Psoas muscle (tissue), 8 donors: ENCODE data around the gene YWHAQ. TPM values are rescaled to one million over a fixed set of nuclear protein-coding genes. Genes with fewer than 3 reads are reported as not detected.

Experiments used
- ATAC-seq, 4 donors: fragments of 200-7000 bp; cut with Tn5 transposase; one replicate each; pipeline ENCODE4 v1.9.1; 2020; ENCODE audit warnings: moderate library complexity in 3 of 4, mild to moderate bottlenecking in 2 of 4
- DNase-seq, 2 donors: peaks; one replicate each; pipeline ENCODE4 v3.0.0-alpha.2; 2020
- H3K27ac ChIP-seq: fragments of 200-600 bp; one replicate; pipeline ENCODE4 v1.8.0; 2022
- H3K27me3 ChIP-seq, 3 donors: fragments of 200-600 bp in 1 of 3; one replicate each; pipeline versions ENCODE4 v1.6.1 to v1.8.0; 2013 to 2022; ENCODE audit warnings: low read length in 2 of 3, mild to moderate bottlenecking in 2 of 3, moderate library complexity in 1 of 3; ENCODE audit not compliant: insufficient read depth in 3 of 3
- H3K36me3 ChIP-seq, 2 donors: fragments of 200-600 bp in 1 of 2; one replicate each; pipeline versions ENCODE4 v1.6.1 to v1.8.0; 2013 to 2022; ENCODE audit warnings: low read depth in 1 of 2, mild to moderate bottlenecking in 1 of 2, moderate library complexity in 1 of 2; ENCODE audit not compliant: insufficient read depth in 1 of 2
- H3K4me1 ChIP-seq: fragments of 200-600 bp; one replicate; pipeline ENCODE4 v1.8.0; 2022
- H3K4me3 ChIP-seq: fragments of 200-600 bp; one replicate; pipeline ENCODE4 v1.8.0; 2022; ENCODE audit warnings: mild to moderate bottlenecking
- H3K9me3 ChIP-seq: fragments of 200-600 bp; one replicate; pipeline ENCODE4 v1.8.0; 2022
- WGBS, 3 donors: extraction: QIAGEN DNeasy Blood & Tissue Kit; methylation state at CpG; one replicate each; pipeline versions ENCODE4 v1.1.6 to v1.1.7; 2013; 5-methylcytosine and 5-hydroxymethylcytosine counted together
- intact Hi-C, 2 donors: fragments of 100-400 bp; cut with DNase I; formaldehyde crosslinking; loops; one replicate each; pipeline versions ENCODE4 v1.11.0 to v1.14.2; 2022
- polyA plus RNA-seq, 3 donors: library from polyadenylated mRNA; stranded (reverse); fragments of 200-250 nt; gene quantifications; one replicate each; pipeline ENCODE4 v1.2.3, GENCODE V29; 2013
- total RNA-seq, 4 donors: library from RNA; stranded (reverse); fragmentation: NEBNext Ultra II Directional in 2 of 4; extraction: Animal tissue kit (Norgen Biotek cat#: 25700) in 2 of 4; gene quantifications; one replicate each; pipeline versions ENCODE4 v1.2.1 to v1.2.4, GENCODE V29; 2021 to 2023
- TF ChIP-seq, protein P1 (sequence below): fragments of 200-600 bp; IDR thresholded peaks from one replicate; pipeline ENCODE4 v1.8.0; 2022; ENCODE audit warnings: antibody characterized with exemption
- donor health status: healthy with polysubstance abuse.
- donor health status: DM: no; HTN: no; CAD: no; lungs with moderate emphysema.
- donor health status: Bipolar disorder and iron deficiency.
- donor health status: healthy.
- donor health status: DM: yes; HTN: yes; CAD: no.
- donor health status: DM: no; HTN: no; CAD: no.
- donor health status: DM: no; HTN: no; CAD: no.
- donor health status: DM: yes; HTN: yes; CAD: no.

YWHAQ gene
- total and polyA plus RNA-seq, 7 donors = 41.5 to 74.7 (median 57.3) TPM

DNA sequence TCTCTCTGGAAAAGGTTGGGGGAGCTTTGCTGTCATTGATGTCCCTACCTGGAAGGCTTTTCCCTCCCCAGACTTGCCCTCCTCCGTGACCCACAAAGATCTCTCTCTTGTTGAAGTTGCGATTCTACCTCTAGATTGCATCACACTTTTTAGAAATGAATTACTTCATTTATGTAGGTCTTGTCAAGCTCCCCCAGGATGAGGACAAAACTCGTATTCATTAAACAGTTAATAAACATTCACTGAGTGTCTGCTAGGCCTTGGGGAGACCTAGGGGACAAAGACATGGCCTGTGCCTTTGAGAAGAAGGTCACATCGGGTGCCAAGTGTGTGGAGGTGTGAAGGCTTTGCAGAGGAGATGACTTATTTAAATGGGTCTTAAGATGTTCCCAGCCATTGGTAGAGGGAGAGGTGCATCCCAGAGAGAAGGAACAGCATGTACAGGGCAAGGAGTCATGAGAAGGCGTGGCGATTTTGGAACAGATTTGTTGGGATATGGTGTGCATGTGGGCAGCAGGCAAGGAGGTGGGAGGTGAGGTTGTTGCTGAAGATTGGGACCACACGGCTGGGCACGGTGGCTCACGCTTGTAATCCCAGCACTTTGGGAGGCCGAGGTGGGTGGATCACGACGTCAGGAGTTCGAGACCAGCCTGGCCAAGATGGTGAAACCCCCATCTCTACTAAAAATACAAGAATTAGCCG is 9.8 kb upstream of the YWHAQ start:
- 87 to 94% (median 88%) methylated on average over 14 of the region's 14 CpGs for WGBS, 3 donors
- ATAC-seq (no peak), DNase-seq (no peak)
- Histone ChIP-seq H3K9me3 (no peaks in the 10 kb centered on the region), H3K27ac (no peak overlapping the region), H3K4me3 (no peak overlapping the region), H3K27me3 (no peaks in the 10 kb centered on the region), H3K36me3 (no peaks in the 10 kb centered on the region), H3K4me1 (peaks cover 4% of the 10 kb centered on the region)
- TF ChIP-seq, protein P1, sequence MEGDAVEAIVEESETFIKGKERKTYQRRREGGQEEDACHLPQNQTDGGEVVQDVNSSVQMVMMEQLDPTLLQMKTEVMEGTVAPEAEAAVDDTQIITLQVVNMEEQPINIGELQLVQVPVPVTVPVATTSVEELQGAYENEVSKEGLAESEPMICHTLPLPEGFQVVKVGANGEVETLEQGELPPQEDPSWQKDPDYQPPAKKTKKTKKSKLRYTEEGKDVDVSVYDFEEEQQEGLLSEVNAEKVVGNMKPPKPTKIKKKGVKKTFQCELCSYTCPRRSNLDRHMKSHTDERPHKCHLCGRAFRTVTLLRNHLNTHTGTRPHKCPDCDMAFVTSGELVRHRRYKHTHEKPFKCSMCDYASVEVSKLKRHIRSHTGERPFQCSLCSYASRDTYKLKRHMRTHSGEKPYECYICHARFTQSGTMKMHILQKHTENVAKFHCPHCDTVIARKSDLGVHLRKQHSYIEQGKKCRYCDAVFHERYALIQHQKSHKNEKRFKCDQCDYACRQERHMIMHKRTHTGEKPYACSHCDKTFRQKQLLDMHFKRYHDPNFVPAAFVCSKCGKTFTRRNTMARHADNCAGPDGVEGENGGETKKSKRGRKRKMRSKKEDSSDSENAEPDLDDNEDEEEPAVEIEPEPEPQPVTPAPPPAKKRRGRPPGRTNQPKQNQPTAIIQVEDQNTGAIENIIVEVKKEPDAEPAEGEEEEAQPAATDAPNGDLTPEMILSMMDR = no peak
- intact Hi-C loops = no loop called here

DNA sequence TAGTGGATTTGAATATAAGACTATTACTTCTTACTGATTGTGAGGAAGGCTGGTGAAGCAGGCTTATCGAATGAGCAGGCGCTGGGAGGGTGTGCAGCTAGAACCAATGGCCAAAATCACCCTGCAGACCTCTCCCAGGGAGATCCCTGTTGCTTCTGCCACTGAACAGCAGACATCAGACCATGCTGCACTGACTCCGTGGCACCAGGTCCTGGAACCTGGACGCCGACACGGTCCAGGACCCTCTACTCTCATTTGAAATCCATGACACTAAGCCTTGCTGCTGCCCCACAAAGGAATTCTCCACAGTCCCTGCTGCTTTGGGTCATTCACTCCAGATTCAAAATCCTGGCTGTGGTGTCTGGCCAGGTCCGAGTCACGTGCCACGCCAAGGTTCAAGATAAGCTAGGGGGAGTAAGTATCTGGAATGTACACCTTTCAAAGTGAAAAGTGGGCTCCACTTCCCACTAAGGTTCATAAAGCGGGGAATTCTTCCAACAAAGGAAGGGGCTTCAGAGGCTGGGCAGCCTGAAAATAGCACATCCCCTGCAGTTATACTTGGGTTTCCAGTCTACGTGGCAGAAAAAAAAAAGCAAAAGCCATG is 9.0 kb upstream of the YWHAQ start:
- DNase-seq = no peak
- no peak for ATAC-seq
- intact Hi-C loops = no loop called here
- Histone ChIP-seq H3K4me1 (peaks cover 4% of the 10 kb centered on the region), H3K36me3 (no peaks in the 10 kb centered on the region), H3K27me3 (no peaks in the 10 kb centered on the region), H3K4me3 (no peak overlapping the region), H3K27ac (no peak overlapping the region), H3K9me3 (no peaks in the 10 kb centered on the region)
- 94 to 97% (median 96%) methylated on average over 11 of the region's 11 CpGs for WGBS, 3 donors
- TF ChIP-seq, protein P1 = no peak

DNA sequence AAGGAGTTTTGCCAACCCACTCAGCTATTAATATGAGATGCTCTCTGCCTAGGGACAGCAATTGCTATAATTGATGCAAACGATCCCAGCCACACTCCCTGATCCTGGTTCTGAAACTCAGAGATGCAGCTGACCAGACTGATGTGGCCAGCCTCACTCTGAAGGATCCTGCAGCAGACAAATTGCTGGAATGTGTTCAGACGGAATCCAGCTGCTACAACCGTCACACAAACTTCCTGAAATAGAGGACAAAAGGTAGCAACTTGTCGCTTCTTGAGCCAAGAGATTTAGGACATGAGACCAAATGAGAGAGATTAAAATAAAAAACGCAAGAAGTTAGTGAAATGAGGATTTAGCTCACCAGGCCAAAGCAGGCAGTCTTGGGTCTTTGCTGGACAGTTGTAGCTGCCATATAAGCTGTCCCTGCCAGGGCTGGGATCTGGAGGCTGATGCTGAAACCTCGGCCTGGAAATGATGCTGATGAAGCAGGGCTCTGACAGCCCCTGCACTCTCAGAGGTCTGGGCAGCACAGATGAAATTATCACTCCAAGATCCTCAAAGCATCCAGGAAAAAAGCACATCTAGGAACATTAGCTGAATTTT is 8.3 kb upstream of the YWHAQ start:
- H3K4me1 ChIP-seq = peaks cover 4% of the 10 kb centered on the region
- no peaks in the 10 kb centered on the region for H3K36me3 ChIP-seq
- ATAC-seq (no peak), DNase-seq (no peak)
- H3K4me3 ChIP-seq = no peak overlapping the region
- 43 to 46% (median 43%) methylated on average over 6 of the region's 6 CpGs for WGBS, 3 donors
- TF ChIP-seq, protein P1 = no peak
- H3K27ac ChIP-seq = no peak overlapping the region
- no peaks in the 10 kb centered on the region for H3K9me3 ChIP-seq
- no peaks in the 10 kb centered on the region for H3K27me3 ChIP-seq
- intact Hi-C loops = no loop called here

GRCh38 chr2:9638532-9638931 is 7.7 kb upstream of the YWHAQ start:
- Histone ChIP-seq H3K9me3 (no peaks in the 10 kb centered on the region), H3K4me3 (no peak overlapping the region), H3K36me3 (no peaks in the 10 kb centered on the region), H3K27me3 (no peaks in the 10 kb centered on the region), H3K27ac (no peak overlapping the region), H3K4me1 (peaks cover 4% of the 10 kb centered on the region)
- intact Hi-C loops = no loop called here
- WGBS, 3 donors = 24 to 26% (median 25%) methylated on average over 4 of the region's 4 CpGs
- ATAC-seq (peak; percentile 76 to 89 (median 84)), DNase-seq (peak; percentile 84 to 90)
- TF ChIP-seq, protein P1 = no peak
